ENCODE data around the gene CLEC4M.

The CLEC4M gene, protein sequence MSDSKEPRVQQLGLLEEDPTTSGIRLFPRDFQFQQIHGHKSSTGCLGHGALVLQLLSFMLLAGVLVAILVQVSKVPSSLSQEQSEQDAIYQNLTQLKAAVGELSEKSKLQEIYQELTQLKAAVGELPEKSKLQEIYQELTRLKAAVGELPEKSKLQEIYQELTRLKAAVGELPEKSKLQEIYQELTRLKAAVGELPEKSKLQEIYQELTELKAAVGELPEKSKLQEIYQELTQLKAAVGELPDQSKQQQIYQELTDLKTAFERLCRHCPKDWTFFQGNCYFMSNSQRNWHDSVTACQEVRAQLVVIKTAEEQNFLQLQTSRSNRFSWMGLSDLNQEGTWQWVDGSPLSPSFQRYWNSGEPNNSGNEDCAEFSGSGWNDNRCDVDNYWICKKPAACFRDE

DNA sequence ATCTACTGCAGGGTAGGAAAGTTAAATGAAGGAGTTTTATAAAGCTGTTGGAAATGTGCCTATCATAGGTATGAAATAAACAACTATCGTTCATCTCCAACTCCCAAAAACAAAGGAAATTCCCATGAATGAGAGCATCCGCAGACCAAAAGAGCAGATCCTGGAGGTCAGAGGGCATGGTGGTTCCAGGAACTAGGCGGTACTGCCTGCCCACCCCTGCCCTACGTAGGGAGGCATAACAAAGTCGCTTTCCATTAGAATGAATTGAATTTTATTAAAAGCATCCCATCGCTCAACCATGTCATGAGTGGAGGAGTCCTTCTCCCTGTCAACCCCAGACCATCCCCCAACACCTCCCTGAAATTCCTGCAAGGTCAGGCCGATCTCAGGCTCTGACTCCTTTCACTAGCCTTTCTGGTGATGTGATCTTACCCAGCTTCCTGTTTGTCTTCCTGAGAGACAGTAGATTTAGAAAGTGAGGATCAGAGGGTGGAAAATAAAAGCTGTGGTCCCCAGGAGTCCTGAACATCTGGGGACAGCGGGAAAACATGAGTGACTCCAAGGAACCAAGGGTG, at the start of gene CLEC4M:
CLEC4M (plus strand) TSS at position 525 of the 575 bp plus-strand sequence; CDS start at position 549, 24 bp downstream.
- no peak for DNase-seq

DNA sequence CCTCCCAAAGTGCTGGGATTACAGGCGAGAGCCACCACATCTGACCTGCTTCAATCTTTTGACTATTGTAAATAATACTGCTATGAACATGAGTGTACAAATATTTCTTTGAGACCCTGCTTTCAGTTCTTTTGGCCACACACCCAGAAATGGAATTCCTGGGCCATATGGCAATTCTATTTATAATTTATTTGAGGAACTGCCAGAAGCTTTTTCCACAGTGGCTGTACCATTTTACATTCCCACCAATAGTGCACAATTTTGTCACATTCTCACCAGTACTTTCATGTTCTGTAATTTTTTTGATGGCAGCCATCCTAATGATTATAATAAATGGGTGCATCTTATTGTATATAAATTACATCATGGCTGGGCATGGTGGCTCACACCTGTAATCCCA, 47.4 kb upstream of the CLEC4M start:
- no peak for DNase-seq

DNA sequence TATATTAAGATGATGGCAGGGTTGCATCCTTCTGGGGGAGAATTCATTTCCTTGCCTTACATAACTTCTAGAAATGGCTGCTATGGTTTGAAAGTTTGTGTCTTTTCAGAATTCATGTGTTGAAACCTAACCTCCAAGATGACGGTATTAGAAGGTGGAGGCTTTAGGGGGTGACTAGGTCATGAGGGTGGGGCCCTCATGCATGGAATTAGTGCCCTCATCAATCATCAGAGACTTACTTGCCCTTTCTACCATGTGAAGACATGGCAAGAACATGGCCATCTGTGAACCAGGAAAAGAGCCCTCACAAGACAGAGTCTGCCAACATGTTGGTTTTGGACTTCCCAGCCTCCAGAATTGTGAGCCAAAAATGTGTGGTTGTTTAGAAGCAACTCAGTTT, 46.3 kb upstream of the CLEC4M start:
- no peak for DNase-seq

DNA sequence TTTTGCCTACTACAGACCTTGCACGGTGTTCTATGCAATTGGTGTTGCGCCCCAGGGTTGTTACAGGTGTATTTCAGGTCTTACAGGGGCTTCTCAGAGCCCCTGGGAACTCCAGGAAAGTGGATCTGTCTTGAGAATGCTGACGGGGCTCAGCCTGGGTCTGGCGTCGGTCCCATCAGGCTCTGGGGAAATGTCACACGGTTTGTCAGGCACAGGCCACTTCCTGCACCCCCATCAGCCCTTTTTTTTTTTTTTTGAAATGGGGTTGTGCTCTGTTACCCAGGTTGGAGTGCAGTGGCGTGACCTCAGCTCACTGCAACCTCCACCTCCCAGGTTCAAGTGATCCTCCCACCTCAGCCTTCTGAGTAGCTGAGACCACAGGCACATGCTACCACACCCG, 44.4 kb upstream of the CLEC4M start:
- DNase-seq = no peak

DNA sequence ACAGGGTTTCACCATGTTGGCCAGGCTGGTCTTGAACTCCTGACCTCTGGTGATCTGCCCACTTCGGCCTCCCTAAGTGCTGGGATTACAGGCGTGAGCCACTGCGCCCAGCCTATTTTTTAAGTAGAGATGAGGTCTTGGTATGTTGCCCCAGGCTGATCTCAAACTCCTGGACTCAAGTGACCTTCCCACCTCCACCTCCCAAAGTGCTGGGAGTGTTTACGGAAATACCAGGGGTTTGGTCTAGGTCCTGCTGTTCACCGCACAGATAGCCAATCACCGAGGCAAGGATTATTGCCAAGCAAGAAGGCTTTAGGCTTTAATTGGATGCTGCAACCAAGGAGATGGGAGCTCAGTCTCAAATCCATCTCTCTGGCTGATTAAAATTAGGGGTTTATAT, 42.7 kb upstream of the CLEC4M start:
- DNase-seq = no peak

DNA sequence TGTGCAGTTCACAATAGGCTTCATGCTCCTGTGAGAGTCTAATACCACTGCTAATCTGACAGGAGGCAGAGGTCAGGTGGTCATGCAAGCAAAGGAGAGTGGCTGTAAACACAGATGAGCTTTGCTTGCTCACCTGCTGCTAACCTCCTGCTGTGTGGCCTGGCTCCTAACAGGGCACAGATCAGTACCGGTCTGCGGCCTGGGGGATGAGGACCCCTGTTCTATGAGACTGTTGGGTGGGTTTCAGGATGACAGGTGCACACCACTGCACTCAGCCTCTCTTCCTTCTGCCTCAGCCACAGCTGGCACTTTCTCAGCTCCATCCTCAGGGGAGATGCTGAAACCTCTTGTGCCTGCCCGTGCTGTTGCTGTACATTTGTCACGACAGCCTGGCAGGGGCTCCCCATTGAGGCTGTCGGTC, 40.8 kb upstream of the CLEC4M start:
- DNase-seq = no peak

DNA sequence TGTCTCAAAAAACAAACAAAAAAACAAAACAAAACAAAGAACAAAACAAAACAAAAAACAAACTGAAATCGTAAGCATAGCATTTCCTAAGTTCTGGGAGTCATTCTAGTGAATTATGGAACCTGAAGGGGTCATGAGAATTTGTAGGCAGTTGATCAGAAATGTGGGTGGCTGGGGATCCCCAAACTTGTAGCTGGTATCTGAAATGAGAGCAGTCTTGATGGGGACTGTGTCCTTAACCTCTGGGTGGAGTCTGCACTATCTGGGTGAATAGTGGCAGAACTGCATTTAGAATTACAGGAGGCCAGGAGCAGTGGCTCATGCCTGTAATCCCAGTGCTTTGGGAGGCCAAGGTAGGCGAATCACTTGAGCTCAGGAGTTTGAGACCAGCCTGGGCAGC, 37.3 kb upstream of the CLEC4M start:
- DNase-seq = no peak

DNA sequence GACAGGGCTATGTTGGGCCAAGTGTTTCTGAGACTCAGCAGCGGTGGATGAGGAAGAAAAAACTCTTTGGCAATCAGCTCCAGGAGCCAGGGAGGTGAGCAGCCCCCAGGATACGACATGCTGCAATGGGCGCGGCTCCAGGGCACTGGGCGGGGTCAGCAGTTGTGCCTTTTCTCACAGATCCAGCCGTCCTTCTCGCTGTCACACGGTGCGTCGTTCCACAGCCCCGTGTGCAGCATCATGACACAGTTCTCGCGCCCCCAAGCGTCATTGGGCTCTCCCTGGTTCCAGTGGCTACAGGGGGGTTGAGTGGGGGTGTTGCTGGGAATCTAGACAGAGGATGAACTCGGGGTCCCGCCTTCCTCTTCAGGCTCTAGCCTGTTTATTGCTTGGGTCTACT, 33.8 kb upstream of the CLEC4M start:
- no peak for DNase-seq

DNA sequence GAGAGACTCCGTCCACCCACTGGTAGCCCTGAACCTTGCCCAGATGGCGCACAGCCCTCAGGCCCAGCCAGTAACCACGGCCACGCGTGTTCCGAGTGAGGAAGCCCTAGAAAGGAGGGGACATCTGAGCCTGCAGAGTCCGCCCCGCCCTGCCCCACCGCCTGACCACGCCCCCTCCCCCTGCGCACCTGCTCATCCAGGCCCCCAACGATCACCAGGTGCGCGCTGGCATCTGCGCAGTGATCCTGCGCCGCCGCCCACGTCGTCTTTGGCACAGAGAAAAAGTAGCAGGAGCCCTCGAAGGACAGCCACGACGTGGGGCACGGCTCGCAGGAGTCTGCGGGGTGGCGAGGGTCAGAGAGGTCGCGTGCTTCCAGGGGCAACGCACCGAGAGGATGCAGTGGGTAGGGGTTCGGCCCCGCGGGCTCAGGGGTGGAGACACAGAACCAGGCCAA, 33.2 kb upstream of the CLEC4M start:
- peak in 1 of 58 donors; percentile 38 for DNase-seq

DNA sequence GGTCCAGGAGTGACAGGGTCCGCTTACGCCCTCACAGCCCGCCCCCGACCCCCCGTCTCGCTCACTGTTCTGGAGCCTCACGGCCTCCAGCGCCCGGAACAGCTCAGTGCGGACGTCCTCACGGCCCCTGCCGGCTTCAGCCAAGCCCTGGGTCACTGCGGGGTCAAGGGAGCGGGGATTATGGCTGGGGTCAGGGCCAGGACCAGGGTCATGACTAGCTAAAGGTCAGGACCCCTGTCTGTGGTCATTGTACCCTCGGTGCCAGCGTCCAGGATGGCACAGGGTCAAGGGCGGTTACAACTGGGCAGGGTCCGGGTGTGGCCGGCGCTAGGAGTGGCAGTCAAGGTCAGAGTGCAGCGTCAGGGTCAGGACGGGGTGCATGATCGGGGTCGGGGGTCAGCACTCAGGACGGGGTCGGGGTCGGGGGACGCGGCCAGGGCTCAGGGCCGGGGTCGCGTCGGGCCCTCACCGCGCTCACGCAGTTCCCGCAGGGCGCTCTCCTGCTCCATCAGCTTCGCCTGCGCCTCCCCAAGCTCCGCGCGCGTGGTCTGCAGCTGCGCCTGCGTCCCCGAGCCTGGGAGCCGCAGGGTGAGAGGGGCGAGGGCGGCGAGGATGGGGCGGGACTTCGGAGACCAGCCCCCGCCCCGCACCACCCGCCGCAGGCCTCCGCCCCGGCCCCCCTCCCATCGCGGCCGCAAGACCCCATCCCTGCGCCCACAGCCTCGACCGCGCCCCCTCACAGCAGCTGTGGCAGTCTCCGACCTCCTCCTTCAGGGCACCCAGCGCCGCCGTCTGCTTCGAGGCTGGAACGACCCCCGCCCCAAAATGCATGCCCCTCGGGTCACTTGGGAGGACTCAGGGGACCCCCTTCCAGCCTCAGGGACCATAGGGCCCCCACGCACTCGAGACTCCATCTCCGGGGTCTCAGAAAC, 32.5 kb upstream of the CLEC4M start:
- peak in 1 of 58 donors; percentile 38 for DNase-seq

DNA sequence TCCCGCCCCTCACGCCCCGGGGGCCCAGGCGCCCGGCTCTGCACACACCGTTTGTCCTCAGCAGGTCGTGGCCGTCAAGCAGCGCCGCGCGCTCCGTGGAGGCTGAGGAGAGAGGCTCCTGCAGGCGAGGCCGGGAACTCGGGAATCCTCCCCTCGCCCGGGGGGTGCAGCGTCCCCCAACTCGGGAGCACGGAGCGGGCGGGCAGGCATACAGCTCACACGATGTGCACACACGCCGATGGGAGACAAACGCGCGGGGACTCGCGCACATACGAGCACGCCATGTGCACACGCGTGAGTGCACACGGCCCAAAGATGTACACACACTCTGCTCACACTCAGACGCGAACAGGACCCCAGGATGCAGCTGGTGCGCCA, 31.8 kb upstream of the CLEC4M start:
- DNase-seq = no peak

DNA sequence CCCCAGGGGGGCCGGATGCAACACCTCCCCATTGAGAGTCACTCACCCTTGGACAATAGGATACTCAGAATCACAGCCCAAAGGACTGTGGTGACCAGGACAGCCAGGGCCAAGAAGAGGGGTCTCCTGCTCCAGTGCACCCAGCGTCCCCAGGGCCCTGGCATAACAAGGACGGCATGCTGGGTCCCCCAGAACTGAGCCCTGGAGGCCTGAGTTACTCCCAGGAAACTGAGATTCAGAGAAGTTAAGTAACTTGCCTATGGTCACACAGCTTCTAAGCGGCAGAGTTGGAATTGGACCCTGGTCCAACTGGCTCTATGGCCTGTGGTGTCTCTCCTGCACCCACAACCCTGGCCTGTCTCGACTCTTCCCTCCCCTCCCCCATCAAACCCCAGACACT, 31.4 kb upstream of the CLEC4M start:
- DNase-seq = no peak

DNA sequence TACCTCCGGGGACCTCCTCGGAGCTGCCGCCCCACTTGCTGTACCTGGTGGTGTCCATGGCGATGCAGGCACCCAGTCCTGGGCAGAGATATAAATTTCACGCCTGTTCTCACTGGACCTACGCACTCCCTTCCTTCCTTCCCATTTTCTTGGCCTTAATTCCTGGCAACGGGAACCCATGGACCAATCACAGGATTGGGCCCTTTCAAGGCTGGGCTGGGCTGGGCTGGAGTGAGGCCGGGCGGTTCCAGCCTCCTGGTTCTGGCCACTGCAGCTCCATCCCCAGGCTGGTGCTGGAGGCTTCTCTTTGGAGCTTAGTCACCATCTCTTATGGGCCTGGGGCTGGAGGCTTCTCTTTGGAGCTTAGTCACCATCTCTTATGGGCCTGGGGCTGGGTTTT, 31.0 kb upstream of the CLEC4M start, which contains the start of gene CLEC4G:
CLEC4G (minus strand) TSS at position 66 of the 400 bp plus-strand sequence; CDS start at position 58, 8 bp downstream.
- DNase-seq = no peak

DNA sequence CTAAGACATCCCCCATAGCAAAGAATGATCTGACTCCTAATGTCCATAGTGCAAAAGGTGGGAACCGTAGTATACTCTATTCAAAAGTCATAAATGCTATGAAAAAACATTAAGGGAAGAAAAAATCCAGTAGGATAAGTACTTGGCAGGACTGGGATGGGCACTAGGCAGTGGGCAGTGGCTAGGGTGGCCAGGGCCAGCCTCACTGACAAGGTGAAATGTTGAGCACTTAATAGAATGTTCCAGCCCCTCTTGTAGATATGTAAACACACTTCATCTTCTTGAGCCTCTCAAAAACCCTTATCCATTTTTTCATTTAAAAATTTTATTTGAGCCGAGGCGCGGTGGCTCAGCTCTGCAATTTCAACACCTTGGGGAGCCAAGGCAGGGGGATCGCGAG, 29.7 kb upstream of the CLEC4M start:
- DNase-seq = no peak

DNA sequence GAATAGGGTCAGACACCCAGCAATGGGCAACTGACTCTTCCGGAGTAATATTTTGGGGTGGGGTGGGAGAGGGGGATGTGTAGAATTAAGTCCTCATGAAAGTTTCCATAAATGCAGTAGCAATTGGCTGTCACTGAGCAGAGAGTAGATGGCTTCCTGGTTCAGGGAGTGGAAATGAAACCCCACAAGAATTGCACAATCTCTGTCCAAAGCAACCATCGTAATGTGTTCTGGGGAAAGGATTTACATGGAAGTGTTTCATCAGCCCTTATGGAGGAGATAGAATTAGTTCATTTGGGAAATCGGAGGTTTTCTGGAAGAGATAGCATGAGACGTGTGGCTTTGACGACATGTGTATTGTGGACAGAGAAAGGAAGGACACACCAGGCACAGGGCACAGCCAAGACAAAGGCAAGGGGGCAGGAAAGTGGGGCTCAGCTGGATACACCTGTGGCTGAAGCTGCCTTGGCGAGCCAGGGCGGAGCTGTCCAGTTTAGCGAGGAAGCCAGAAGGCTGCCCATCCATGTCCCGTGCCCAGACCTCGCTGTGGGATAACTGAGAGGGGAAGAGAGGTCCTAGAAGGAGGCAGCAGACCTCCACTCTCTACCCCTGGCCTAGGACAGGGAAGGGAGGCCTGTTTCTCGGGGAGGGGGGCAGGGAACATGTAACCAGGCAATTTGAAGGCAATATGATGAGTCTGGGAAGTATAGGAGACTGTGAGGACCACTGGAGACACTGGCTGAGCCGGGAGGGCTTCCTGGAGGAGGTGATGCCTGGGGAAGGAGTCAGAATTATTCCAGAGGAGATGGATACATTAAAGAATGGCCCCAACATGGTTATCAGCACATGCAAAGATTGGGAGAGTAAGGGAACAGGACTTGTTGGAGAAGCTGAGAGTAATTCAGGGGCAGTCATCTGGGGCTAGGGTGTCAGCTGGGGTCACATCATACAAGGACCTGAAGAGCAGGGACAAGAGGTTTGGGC, 28.5 kb upstream of the CLEC4M start:
- DNase-seq = peak in 1 of 58 donors; percentile 10

DNA sequence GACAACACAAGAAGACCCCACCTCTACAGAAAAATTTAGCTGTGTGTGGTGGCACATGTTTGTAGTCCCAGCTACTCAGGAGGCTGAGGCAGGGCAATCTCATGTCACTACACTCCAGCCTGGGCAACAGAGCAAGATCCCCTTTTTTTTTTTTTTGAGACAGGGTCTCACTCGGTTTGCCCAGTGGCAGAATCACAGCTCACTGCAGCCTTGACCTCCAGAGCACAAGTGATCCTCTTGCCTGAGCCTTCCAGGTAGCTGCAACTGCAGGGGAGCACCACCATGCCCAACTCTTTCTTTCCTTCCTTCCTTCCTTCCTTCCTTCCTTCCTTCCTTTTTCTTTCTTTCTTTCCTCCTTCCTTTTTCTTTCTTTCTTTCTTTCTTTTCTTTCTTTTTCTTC, 26.9 kb upstream of the CLEC4M start:
- no peak for DNase-seq

DNA sequence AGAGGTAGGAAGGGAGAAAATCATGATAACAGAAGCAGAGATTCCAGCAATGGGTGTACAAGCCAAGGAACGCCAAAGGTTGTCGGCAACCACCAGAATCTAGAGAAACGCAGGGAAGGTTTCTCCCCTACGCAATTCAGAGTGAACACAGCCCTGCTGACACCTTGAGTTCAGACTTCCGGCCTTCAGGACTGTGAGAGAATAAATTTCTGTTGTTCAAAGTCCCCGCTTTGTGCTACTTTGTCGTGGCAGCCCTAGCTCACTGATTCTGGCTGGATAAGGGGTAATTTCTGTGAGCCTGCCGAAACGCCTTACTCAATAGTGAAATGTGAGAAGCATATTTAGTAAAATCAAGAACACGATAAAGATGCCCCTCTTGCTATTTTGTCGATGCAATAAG, 25.8 kb upstream of the CLEC4M start:
- DNase-seq = no peak

DNA sequence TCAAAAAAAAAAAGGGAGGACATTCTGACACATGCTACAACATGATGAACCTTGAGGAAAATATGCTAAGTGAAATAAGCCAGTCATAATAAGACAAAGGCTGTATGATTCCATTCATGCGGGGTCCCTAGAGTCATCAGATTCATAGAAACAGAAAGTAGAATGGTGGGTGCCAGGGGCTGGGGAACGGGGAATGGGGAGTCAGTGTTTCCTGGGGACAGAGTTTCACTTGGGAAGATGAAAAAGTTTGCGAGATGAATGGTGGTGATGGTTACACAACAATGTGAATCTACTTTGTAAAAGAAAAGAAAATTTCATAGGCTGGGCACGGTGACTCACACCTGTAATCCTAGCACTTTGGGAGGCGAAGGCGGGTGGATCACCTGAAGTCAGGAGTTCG, 25.0 kb upstream of the CLEC4M start:
- DNase-seq = no peak

DNA sequence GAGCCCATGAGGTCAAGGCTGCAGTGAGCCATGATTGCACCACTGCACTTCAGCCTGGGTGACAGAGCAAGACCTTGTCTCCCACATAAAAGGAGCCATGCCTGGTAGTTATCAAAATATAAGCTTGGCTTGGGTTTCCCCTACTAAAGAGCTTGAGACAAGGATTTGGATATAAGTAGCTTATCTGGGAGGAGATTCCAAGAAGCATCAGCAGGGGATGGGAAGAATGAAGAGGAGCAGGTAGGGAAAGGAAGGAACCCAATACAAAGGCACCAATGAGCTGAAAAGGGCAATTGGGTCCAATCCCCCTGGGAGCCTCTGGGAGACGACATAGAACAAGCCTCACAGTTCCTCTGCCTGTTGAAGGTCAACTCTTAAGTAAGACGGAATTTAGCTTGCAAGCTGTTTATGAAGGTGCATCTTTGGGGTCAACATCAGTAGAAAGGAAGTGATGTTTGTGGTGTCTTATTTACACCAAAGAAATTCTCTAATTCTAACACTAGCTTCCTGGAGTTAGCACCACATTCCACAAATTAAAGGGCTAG, 23.8 kb upstream of the CLEC4M start:
- no peak for DNase-seq
